IPS-18c (cell line): ENCODE results near the gene CWC22.
"Not testable (repeated sequence)": the region's sequence is repeated elsewhere in the genome, so short reads cannot be mapped to it uniquely, and the experiment has no call there.

Experiments
- H3K4me3 ChIP-seq: 2 replicates; pipeline ENCODE4 v1.7.0; 2013; ENCODE audit warnings: low read depth, mild to moderate bottlenecking, low read length, moderate library complexity; ENCODE audit not compliant: insufficient read depth
- H3K9me3 ChIP-seq: one replicate; pipeline ENCODE4 v1.6.1; 2013; ENCODE audit warnings: mild to moderate bottlenecking, low read length, moderate library complexity; ENCODE audit not compliant: control insufficient read depth, insufficient read depth

Gene CWC22

GRCh38 chr2:179936141-179936540 lies 71.0 kb downstream of the CWC22 start:
- no peaks in the 10 kb centered on the region for H3K9me3 ChIP-seq
- no peak overlapping the region for H3K4me3 ChIP-seq

DNA sequence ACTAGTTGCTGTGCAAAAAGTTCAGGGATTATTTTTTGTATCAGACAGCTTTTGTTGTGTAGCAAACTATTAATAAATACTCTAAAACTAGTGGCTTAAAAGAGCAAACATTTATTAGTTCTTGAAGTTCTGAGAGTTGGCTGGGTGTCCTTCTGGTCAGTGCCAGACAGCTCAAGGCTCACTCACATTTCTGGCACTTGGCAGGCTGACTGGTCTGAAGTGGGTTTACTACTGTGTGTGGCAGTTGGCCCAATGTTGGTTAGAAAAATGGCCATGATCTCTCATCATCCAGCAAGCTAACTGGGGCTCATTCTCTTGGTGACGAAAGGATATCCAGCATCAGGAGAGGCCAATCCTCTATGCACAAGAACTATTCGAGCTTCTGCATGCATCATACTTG lies 74.3 kb downstream of the CWC22 start:
- H3K9me3 ChIP-seq, result peaks cover 10% of the 10 kb centered on the region
- H3K4me3 ChIP-seq, result no peak overlapping the region

DNA sequence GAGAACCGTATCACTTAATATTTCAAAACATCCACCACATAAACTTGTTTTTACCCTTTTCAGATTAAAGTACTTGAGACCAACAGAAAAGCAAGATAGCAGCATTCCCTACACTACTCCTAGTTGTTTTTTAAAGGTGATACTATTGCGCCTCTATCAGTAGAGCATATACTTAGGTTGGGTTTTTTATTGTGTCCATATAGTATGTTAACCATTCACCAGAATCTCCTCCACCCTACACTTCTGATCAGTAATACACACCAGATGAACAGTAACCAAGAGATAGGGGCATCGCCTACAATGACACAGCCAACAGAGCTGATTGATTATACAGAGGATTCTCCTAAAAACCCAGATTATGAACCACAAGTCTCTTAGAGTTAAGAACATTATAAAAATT lies 75.6 kb downstream of the CWC22 start:
- Histone ChIP-seq H3K4me3 (no peak overlapping the region), H3K9me3 (peaks cover 10% of the 10 kb centered on the region)

- H3K4me3 ChIP-seq, H3K9me3 ChIP-seq: not testable (repeated sequence)
These were observed 77.1 kb downstream of the CWC22 start for GRCh38 chr2:179929997-179930396.

GRCh38 chr2:179927041-179927440 lies 80.1 kb downstream of the CWC22 start:
- H3K4me3 ChIP-seq, result no peak overlapping the region
- H3K9me3 ChIP-seq, result peaks cover 10% of the 10 kb centered on the region

DNA sequence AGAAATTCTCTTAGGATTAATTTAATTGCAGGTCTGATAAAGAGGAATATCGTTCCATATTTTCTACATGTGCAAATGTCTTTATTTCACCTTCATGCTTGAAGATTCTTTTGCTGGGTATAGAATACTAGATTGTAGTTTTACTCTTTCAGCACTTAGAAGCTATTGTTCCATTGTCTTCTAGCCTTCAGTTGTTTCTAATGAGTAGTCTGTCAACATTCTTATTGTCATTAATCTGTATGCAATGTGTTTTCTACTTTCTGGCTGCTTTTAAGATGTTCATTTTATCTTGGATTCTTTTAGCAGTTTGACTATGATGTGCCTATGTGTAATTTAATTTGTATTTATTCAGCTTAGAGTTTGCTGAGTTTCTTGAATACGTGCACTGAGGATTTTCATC lies 81.4 kb downstream of the CWC22 start:
- Histone ChIP-seq H3K9me3 (peaks cover 8% of the 10 kb centered on the region), H3K4me3 (no peak overlapping the region)

DNA sequence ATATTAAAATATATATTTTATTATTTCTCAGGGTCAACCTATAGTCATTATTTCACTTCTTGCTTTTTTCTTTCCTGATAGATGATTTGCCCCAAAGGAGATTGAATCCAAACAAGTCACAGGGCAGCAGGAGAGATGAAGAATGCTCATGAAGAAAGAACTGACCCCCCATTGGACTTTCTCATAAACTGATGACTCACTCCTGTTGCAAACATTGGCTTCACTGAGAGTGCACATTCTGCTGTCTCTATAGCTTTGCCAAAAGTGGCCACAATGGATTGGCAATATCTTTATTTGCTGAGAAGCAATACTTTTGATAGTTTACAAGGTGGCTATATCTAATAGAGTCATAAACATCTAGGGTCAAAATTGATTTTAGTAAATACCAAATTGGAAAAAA lies 89.8 kb downstream of the CWC22 start:
- Histone ChIP-seq H3K9me3 (no peaks in the 10 kb centered on the region), H3K4me3 (no peak overlapping the region)

DNA sequence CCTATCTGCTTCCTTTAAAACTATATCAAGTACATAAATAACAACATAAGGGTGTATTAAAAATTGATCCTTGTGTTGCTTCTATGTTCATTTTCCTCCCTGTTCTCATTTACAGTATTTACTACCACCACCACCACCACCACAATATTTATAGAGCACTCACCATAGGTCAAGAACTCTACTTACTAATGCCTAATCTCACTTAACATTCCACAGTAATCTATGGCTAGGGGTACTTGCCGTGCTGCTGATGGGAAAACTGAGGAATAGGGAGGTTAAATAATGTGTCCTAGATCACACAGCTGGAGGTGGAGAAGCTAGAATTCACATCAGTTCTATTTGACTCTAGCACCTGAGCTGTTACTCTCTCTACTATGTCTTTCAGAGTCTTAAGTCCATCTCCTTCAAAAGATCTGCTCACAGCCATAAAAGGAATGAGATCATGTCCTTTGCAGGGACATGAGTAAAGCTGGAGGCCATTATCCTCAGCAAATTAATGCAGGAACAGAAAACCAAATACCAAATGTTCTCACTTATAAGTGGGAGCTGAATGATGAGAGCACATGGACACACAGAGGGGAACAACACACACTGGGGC lies 91.6 kb downstream of the CWC22 start:
- H3K4me3 ChIP-seq, result no peak overlapping the region
- no peaks in the 10 kb centered on the region for H3K9me3 ChIP-seq

DNA sequence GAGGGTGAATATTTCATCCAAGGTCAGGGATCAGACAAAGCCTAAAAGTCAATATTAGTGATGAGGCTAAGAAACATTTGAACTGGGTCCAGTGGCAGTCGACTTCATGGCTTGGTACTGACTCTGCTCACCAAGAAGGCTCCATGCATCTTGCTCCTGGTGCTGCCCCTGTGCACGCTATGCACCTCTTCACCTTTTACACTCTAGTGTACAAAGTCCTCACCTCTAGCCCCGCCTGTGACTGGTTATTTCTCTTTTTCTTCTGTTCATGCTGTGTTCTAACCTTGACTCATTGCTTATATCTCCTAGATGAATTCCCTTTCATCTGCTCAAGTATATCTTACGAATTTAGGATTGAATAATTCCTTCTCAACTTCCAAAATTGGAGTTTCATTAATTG lies 93.3 kb downstream of the CWC22 start:
- Histone ChIP-seq H3K4me3 (no peak overlapping the region), H3K9me3 (no peaks in the 10 kb centered on the region)

- Histone ChIP-seq H3K9me3 (no peaks in the 10 kb centered on the region), H3K4me3 (no peak overlapping the region)
These were observed 95.5 kb downstream of the CWC22 start for GRCh38 chr2:179911569-179911968.

GRCh38 chr2:179910735-179911113 lies 96.4 kb downstream of the CWC22 start:
- Histone ChIP-seq H3K9me3 (no peaks in the 10 kb centered on the region), H3K4me3 (no peak overlapping the region)

- H3K4me3 ChIP-seq, result no peak overlapping the region
- no peaks in the 10 kb centered on the region for H3K9me3 ChIP-seq
These were observed 97.0 kb downstream of the CWC22 start for GRCh38 chr2:179909845-179910734.

DNA sequence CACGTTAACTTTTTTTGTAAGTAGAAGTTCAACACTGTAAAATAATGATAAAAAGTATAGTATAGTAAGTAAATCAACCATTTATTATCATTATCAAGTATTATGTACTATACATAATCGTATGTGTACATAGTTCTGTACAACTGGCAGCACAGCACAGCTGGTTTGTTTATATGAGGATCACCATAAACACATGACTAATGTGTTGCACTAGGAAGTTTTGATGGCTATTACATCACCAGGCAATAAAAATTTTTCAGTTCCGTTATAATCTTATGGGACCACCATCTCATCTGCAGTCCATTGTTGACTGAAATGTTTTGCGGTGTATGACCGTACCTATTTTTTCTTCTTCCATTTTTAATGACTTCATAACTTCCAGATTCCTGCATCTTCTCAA lies 106.4 kb downstream of the CWC22 start:
- H3K9me3 ChIP-seq, result peaks cover 5% of the 10 kb centered on the region
- no peak overlapping the region for H3K4me3 ChIP-seq

DNA sequence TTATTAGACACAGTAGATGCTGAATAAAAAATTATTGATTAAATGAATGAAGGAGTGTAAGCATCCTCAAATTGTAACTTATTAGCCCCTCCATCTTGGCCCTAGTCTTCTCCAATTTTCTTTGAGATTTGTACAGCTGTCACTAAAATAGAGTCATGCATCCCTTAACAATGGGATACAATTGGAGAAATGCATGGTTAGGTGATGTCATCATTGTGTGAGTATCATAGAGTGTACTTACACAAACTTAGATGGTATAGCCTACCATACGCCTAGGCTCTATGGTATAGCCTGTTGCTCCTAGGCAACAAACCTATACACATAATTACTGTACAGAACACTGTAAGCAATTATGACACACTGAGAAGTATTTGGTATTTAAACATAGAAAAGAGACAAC lies 107.4 kb downstream of the CWC22 start:
- H3K9me3 ChIP-seq, result peaks cover 5% of the 10 kb centered on the region
- no peak overlapping the region for H3K4me3 ChIP-seq

DNA sequence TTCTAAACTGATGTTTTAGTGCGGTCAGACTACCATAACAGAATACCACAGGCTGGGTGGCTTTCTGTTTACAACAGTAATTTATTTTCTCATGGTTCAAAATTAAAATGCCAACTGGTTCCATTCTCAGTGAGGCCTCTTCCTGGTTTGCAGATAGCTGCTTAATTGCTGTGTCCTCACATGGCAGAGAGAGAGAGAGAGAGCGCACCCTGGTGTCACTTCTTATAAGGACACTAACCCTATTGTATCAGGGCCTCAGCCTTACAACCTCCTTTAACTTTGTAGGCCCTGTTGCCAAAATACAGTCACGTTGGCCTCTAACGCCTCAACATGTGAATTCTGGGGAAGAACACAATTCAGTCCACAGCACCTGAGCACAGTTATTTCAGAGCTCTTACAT lies 108.2 kb downstream of the CWC22 start:
- no peak overlapping the region for H3K4me3 ChIP-seq

More for the DNA sequence above, 108.2 kb downstream of the CWC22 start:
- peaks cover 5% of the 10 kb centered on the region for H3K9me3 ChIP-seq
